Measurements from ENCODE around the gene CSAD. TPM values are rescaled to one million over a fixed set of nuclear protein-coding genes. Genes with fewer than 3 reads are reported as not detected.

Gene CSAD
- total and polyA plus RNA-seq, 11 donors, result 4.3 to 26.5 (median 8.2) TPM

DNA sequence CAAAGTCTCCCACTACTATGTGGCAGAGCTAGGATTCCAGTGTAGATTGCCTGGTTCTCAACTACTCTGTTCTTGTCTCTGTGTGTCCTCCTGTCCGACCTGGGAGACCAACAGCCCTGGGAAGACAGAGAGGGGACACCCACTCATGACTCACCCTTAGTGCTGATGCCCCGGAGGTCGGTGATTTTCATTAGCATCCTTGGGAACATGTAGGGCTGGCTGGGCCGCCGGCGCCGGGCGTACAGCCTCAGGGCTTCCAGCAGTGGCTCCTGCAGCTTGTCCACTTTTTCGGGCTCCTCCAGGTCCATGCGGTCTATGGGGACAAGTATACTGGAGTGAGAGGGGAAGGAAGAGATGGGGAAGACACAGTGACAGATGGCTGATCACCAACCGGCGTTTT lies 32.2 kb upstream of the CSAD start:
- Histone ChIP-seq H3K27me3 (no peaks in the 10 kb centered on the region), H3K4me3 (peak overlapping the region in 7 of 12 donors; percentile 6 to 60 (median 43)), H3K36me3 (peaks cover 0 to 56% (median 45%) of the 10 kb centered on the region in 9 donors), H3K4me1 (peaks cover 17 to 74% (median 59%) of the 10 kb centered on the region in 12 donors), H3K9me3 (no peaks in the 10 kb centered on the region), H3K27ac (peak overlapping the region in 4 of 12 donors; percentile 64 to 99 (median 84))
- no peak for DNase-seq
- intact Hi-C loops (cut with DNase I), result loop anchor here in 9 of 10 donors (1.0 to 10.0 kb wide), 9 partner anchors 38 to 292 kb away; partner anchors contain the start of genes ESPL1 (in 3 of the 9), TARBP2 (in 2 of the 9) and NPFF (in 1 of the 9)
- no peak for TF ChIP-seq POLR2A (IDR thresholded peaks at IDR 0.05)
- TF ChIP-seq, protein P1, sequence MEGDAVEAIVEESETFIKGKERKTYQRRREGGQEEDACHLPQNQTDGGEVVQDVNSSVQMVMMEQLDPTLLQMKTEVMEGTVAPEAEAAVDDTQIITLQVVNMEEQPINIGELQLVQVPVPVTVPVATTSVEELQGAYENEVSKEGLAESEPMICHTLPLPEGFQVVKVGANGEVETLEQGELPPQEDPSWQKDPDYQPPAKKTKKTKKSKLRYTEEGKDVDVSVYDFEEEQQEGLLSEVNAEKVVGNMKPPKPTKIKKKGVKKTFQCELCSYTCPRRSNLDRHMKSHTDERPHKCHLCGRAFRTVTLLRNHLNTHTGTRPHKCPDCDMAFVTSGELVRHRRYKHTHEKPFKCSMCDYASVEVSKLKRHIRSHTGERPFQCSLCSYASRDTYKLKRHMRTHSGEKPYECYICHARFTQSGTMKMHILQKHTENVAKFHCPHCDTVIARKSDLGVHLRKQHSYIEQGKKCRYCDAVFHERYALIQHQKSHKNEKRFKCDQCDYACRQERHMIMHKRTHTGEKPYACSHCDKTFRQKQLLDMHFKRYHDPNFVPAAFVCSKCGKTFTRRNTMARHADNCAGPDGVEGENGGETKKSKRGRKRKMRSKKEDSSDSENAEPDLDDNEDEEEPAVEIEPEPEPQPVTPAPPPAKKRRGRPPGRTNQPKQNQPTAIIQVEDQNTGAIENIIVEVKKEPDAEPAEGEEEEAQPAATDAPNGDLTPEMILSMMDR (IDR thresholded peaks at IDR 0.05), result no peak
- 43 to 56% (median 50%) methylated on average over 12 of the region's 12 CpGs for WGBS, 4 donors
- ATAC-seq, result no peak

DNA sequence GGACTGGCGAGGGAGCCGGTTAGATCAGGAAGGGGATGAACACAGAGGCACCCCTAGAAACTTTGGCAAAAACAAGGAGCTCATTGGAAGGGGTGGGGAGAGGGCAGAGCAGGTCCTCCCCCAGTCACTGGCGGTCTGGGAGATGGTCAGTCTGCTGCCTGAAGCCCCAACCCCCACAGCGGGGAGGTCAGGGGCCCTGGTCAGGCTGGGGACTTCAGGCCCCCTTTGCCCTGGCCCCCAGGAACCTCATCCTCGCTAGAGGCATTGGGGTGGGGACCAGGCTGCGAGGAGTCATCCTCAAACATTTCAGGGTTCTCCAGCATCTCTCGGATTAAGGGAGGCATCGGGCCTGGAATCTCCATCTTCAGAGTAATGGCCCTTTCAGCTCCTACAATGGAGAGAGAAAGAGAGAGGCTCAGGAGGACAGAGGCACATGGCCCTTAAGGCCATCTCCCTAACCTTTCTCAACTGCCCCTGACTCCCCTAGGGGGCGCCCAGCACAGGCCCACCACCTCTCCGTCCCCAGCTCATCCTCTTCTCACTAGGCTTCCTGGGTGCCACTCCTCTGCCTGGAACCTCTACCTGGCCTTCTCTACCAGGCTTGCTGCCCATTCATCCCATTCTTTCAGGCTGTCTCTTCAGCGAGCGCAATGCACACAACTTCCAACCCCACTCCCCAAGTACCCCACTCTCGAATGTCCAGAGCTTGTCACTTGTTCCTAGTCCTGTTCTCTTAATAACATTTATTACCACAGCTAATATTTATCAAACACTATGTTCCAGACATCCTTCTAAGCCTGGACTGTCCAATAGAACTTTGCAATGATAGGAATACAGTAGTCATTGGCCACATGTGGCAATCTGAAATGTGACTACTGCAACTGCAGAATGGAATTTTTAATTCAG lies 31.0 kb upstream of the CSAD start:
- Histone ChIP-seq H3K4me3 (no peak overlapping the region), H3K27ac (no peak overlapping the region), H3K9me3 (no peaks in the 10 kb centered on the region), H3K27me3 (no peaks in the 10 kb centered on the region), H3K36me3 (peaks cover 0 to 56% (median 45%) of the 10 kb centered on the region in 9 donors), H3K4me1 (peaks cover 15 to 74% (median 48%) of the 10 kb centered on the region in 12 donors)
- intact Hi-C loops (cut with DNase I), result loop anchor here in 8 of 10 donors (2.0 to 10.0 kb wide), 6 partner anchors 39 to 293 kb away; partner anchors contain the start of genes ESPL1 (in 3 of the 8), TARBP2 (in 2 of the 8) and NPFF (in 1 of the 8)
- ATAC-seq (no peak), DNase-seq (no peak)
- WGBS, 4 donors, result 83 to 90% (median 88%) methylated on average over 13 of the region's 13 CpGs
- TF ChIP-seq, protein P1 (IDR thresholded peaks at IDR 0.05), result peak in 6 of 12 donors; percentile 6 to 37 (median 28)
- no peak for TF ChIP-seq POLR2A (IDR thresholded peaks at IDR 0.05)

DNA sequence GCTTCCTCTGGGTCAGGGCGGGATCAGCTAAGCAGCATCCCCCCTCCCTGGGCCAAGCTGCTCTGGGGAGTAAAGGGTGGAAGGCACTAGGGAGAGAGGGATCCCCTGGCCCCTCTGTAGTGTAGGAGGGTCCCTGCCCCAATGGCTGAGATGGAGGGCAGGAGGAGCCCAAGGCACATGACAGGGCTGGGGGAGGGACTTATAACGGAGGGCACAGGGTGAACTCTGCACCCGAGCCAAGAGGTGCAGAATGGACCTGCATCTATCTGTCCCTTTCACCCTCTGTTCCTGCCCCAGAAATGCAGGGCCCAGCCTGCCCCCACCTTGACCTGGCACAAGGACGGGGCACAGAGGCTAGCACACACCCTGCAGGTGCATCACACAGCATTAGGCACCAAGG lies 30.1 kb upstream of the CSAD start:
- DNase-seq (no peak), ATAC-seq (no peak)
- no peaks in the 10 kb centered on the region for H3K27me3 ChIP-seq
- no peaks in the 10 kb centered on the region for H3K9me3 ChIP-seq
- H3K27ac ChIP-seq, result no peak overlapping the region
- no peak for TF ChIP-seq POLR2A (IDR thresholded peaks at IDR 0.05)
- TF ChIP-seq, protein P1 (IDR thresholded peaks at IDR 0.05), result no peak
- WGBS, 4 donors, result 53 to 77% (median 64%) methylated on average over 4 of the region's 4 CpGs
- H3K4me1 ChIP-seq, result peaks cover 15 to 74% (median 42%) of the 10 kb centered on the region in 12 donors
- intact Hi-C loops (cut with DNase I), result loop anchor here in 4 of 10 donors (5.0 to 10.0 kb wide), 4 partner anchors 41 to 294 kb away; partner anchors contain the start of genes ESPL1 (in 3 of the 4), TARBP2 (in 2 of the 4) and NPFF (in 1 of the 4)
- H3K4me3 ChIP-seq, result no peak overlapping the region
- peaks cover 0 to 56% (median 45%) of the 10 kb centered on the region in 9 donors for H3K36me3 ChIP-seq
